ENCODE measurements around the gene HOXB6.

Gene HOXB6

GRCh38 chr17:48645639-48646182 lies 40.9 kb upstream of the HOXB6 start:
- ChIA-PET POLR2A (interaction anchor here (0.6 kb wide), 1 partner anchor 1777 kb away, joined by 8 read pairs; no protein-coding TSS in a partner anchor), CTCF (interaction anchor here (5.6 kb wide), 1 partner anchor 9 kb away, joined by 25 read pairs; no protein-coding TSS in a partner anchor)
- TF ChIP-seq, protein P1, sequence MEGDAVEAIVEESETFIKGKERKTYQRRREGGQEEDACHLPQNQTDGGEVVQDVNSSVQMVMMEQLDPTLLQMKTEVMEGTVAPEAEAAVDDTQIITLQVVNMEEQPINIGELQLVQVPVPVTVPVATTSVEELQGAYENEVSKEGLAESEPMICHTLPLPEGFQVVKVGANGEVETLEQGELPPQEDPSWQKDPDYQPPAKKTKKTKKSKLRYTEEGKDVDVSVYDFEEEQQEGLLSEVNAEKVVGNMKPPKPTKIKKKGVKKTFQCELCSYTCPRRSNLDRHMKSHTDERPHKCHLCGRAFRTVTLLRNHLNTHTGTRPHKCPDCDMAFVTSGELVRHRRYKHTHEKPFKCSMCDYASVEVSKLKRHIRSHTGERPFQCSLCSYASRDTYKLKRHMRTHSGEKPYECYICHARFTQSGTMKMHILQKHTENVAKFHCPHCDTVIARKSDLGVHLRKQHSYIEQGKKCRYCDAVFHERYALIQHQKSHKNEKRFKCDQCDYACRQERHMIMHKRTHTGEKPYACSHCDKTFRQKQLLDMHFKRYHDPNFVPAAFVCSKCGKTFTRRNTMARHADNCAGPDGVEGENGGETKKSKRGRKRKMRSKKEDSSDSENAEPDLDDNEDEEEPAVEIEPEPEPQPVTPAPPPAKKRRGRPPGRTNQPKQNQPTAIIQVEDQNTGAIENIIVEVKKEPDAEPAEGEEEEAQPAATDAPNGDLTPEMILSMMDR (IDR thresholded peaks at IDR 0.05; ENCODE audit: control extremely low read depth, extremely low read depth, low read depth, missing control alignments), result no peak
- no peak for DNase-seq (ENCODE audit: extremely low spot score)

- POLR2A ChIA-PET, result no interaction called here
- TF ChIP-seq, protein P1 (IDR thresholded peaks at IDR 0.05; ENCODE audit: control extremely low read depth, extremely low read depth, low read depth, missing control alignments), result no peak
- no peak for DNase-seq (ENCODE audit: extremely low spot score)
- CTCF ChIA-PET, result interaction anchor here (5.6 kb wide), 1 partner anchor 8 kb away, joined by 25 read pairs; no protein-coding TSS in a partner anchor
These were observed 40.2 kb upstream of the HOXB6 start for GRCh38 chr17:48644910-48645557.

GRCh38 chr17:48644159-48644558 lies 39.4 kb upstream of the HOXB6 start:
- CTCF ChIA-PET, result no interaction called here
- no peak for DNase-seq (ENCODE audit: extremely low spot score)
- TF ChIP-seq, protein P1 (IDR thresholded peaks at IDR 0.05; ENCODE audit: control extremely low read depth, extremely low read depth, low read depth, missing control alignments), result no peak
- POLR2A ChIA-PET, result no interaction called here

DNA sequence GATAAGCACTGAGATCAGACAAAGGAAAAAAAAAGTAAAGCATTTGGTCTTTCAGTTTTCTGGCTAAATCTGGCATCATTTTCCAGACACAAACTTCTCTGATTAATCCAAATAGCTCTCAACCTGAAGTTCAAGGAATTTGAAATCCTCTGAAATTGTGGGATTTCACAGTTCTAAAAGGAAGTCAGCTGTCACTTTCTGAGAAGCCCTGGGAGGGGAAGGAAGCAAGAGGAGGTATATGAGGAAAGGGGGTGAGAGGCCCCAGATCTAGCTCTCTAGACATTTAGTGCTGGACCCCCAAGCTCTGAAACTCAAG lies 38.9 kb upstream of the HOXB6 start:
- ChIA-PET POLR2A (no interaction called here), CTCF (interaction anchor here (0.8 kb wide), 1 partner anchor 9 kb away, joined by 4 read pairs; no protein-coding TSS in a partner anchor)
- TF ChIP-seq, protein P1 (IDR thresholded peaks at IDR 0.05; ENCODE audit: control extremely low read depth, extremely low read depth, low read depth, missing control alignments), result no peak

GRCh38 chr17:48642843-48643696 lies 38.3 kb upstream of the HOXB6 start:
- DNase-seq (ENCODE audit: extremely low spot score), result no peak
- POLR2A ChIA-PET, result no interaction called here
- CTCF ChIA-PET, result interaction anchor here (0.7 to 0.8 kb wide), 3 partner anchors 8 to 35 kb away, joined by 3 to 4 read pairs (median 3); no protein-coding TSS in a partner anchor
- TF ChIP-seq, protein P1 (IDR thresholded peaks at IDR 0.05; ENCODE audit: control extremely low read depth, extremely low read depth, low read depth, missing control alignments), result no peak

More for the DNA sequence above, 38.9 kb upstream of the HOXB6 start:
- DNase-seq (ENCODE audit: extremely low spot score), result no peak

DNA sequence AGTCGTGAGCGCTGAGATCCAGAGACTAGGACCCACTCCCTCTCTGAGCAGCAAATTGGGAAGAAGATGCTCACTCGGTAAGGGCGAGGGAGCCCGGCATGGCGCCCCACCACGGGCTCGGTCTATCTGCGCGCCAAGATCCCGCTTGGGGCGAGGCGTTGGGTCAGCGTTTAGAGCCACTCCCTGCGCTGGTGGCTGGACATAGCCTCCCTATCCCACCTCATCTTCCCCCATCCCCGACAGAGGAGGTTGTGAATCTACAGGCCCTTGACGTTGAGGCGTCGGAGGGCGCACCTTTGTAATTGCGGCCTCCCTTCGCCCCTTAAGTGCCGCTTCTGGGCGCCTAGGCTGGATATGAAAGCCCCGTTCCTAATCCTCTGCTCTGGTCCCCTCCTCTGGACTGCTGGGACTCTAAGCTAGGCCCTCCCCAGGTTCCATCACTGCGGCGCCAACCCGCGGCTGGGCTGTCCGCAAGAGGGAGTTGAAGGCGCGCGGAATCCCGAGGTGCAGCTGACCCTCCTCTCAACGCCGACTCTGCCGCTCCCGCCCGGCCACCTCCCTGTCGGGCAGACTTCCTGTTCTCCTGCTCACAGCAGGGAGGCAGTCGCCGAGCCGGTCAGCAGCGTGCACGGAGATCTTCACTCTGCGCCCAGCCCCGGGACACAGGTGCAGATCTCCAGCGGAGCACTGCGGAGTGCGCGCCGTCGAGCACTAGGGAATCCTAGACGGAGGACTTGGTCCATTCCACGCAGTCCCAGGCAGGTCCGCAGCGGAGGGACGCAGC lies 37.5 kb upstream of the HOXB6 start:
- ChIA-PET CTCF (interaction anchor here (0.7 to 0.8 kb wide), 2 partner anchors 24 to 36 kb away, joined by 3 read pairs; no protein-coding TSS in a partner anchor), POLR2A (no interaction called here)
- DNase-seq (ENCODE audit: extremely low spot score), result no peak
- TF ChIP-seq, protein P1 (IDR thresholded peaks at IDR 0.05; ENCODE audit: control extremely low read depth, extremely low read depth, low read depth, missing control alignments), result no peak

Data from GM10248 (cell line).